IPS DF 4.7 (cell line): ENCODE measurements around the gene POLRMT.
"Not testable (repeated sequence)": the region's sequence is repeated elsewhere in the genome, so short reads cannot be mapped to it uniquely, and the experiment has no call there.

Source experiments
- DNase-seq: peaks from one replicate; pipeline ENCODE4 v3.0.0-alpha.2; 2013; ENCODE audit warnings: low spot score; ENCODE audit errors: extremely low read depth

Gene POLRMT

GRCh38 chr19:633068-633785 is at the start of gene POLRMT:
TSS of gene POLRMT (minus strand) at chr19:633537. CDS start at chr19:633512, 25 bp downstream.
- DNase-seq, result peak; percentile 86

GRCh38 chr19:682678-683320 is 49.5 kb upstream of the POLRMT start:
- DNase-seq, result no peak

GRCh38 chr19:681029-682019 is 48.0 kb upstream of the POLRMT start:
- DNase-seq, result no peak

GRCh38 chr19:680287-681028 is 47.1 kb upstream of the POLRMT start:
- no peak for DNase-seq

- no peak for DNase-seq
Measured at GRCh38 chr19:679418-680286, 46.3 kb upstream of the POLRMT start.

- DNase-seq, result no peak
Measured at GRCh38 chr19:678791-679388, 45.6 kb upstream of the POLRMT start.

GRCh38 chr19:677601-678436 is 44.5 kb upstream of the POLRMT start:
- DNase-seq, result no peak

- DNase-seq, result no peak
Measured at GRCh38 chr19:677201-677600, 43.9 kb upstream of the POLRMT start.

GRCh38 chr19:676339-677105 is 43.2 kb upstream of the POLRMT start, which contains the start of gene FSTL3:
TSS of gene FSTL3 (plus strand) at chr19:676392. CDS start at chr19:676424, 32 bp downstream.
- no peak for DNase-seq

GRCh38 chr19:676007-676338 is 42.6 kb upstream of the POLRMT start:
- DNase-seq, result no peak

GRCh38 chr19:674282-675151 is 41.2 kb upstream of the POLRMT start:
- no peak for DNase-seq

GRCh38 chr19:670609-671075 is 37.3 kb upstream of the POLRMT start:
- no peak for DNase-seq

GRCh38 chr19:668675-669434 is 35.5 kb upstream of the POLRMT start:
- DNase-seq, result not testable (repeated sequence)

GRCh38 chr19:666985-667573 is 33.7 kb upstream of the POLRMT start:
- DNase-seq, result not testable (repeated sequence)

GRCh38 chr19:664913-665443 is 31.6 kb upstream of the POLRMT start:
- DNase-seq, result peak; percentile 58
